Measurements from ENCODE around the gene UNC79. TPM values are rescaled to one million over a fixed set of nuclear protein-coding genes. Genes with fewer than 3 reads are reported as not detected.

UNC79 gene
- total and polyA plus RNA-seq, 2 donors (not counting 3 experiments of a cell fraction or from before 2014, with no cell fraction given), result not detected

GRCh38 chr14:93727039-93727740 is 296.5 kb downstream of the UNC79 start:
- FAIRE-seq (no peak), DNase-seq (ENCODE audit: low read depth, low spot score) (no peak)
- Histone ChIP-seq H3K27ac (ENCODE audit: insufficient read depth, low read depth, low read length) (no peak overlapping the region), H3K9me3 (replicated peaks; ENCODE audit: control insufficient read depth, insufficient read depth, low read length) (peaks cover 5% of the 10 kb centered on the region), H3K4me2 (ENCODE audit: insufficient read depth, low read length) (no peak overlapping the region), H2AFZ (ENCODE audit: low read depth, low read length) (no peak overlapping the region), H3K79me2 (ENCODE audit: control insufficient read depth, insufficient read depth, low read length) (no peaks in the 10 kb centered on the region), H4K20me1 (replicated peaks; ENCODE audit: control insufficient read depth, extremely low read depth, insufficient read depth, low read length) (no peaks in the 10 kb centered on the region), H3K9me1 (replicated peaks; ENCODE audit: control insufficient read depth, extremely low read depth, insufficient read depth, low read length) (no peaks in the 10 kb centered on the region), H3K9ac (replicated peaks; ENCODE audit: extremely low read depth, insufficient read depth, low read length) (no peak overlapping the region), H3K27me3 (ENCODE audit: control insufficient read depth in 2 of 2, insufficient read depth in 2 of 2, low read length in 2 of 2) (no peaks in the 10 kb centered on the region), H3K4me1 (ENCODE audit: control insufficient read depth, extremely low read depth, insufficient read depth, low read length) (no peaks in the 10 kb centered on the region), H3K4me3 (replicated peaks in 1 of 3; ENCODE audit: insufficient read depth in 1 of 3, low read depth in 1 of 3, low read length in 3 of 3) (no peak overlapping the region), H3K36me3 (ENCODE audit: control insufficient read depth in 2 of 2, extremely low read depth in 1 of 2, insufficient read depth in 2 of 2, low read length in 2 of 2) (no peaks in the 10 kb centered on the region)
- dilution Hi-C loops (cut with MboI; ENCODE audit: extremely low pct_ligation_motif_present, low sequenced_read_pairs), result no loop called here
- BruUV-seq (replicated peaks), result no TSS peak
- TF ChIP-seq FOS (IDR thresholded peaks at IDR 0.05; ENCODE audit: borderline replicate concordance, insufficient read depth, low read length) (no peak), POLR2A (IDR thresholded peaks at IDR 0.05; ENCODE audit: low read depth, low read length) (no peak), MAX (IDR thresholded peaks at IDR 0.05; ENCODE audit: insufficient read depth, insufficient read length) (no peak), CTCF (IDR thresholded peaks at IDR 0.05; ENCODE audit: extremely low read depth in 1 of 2, insufficient read depth in 1 of 2, low read depth in 1 of 2, low read length in 2 of 2) (no peak), GATA2 (IDR thresholded peaks at IDR 0.05; ENCODE audit: insufficient read depth, insufficient read length, low read depth, low read length) (no peak), EZH2 (IDR thresholded peaks at IDR 0.05; ENCODE audit: borderline replicate concordance, low read depth, low read length, severe bottlenecking) (no peak), JUN (IDR thresholded peaks at IDR 0.05; ENCODE audit: borderline replicate concordance, insufficient read depth, insufficient read length, low read depth) (no peak), POLR2AphosphoS5 (IDR thresholded peaks at IDR 0.05; ENCODE audit: insufficient read depth, low read depth, low read length) (no peak), MYC (IDR thresholded peaks at IDR 0.05; ENCODE audit: low read depth, low read length) (no peak)
- ChIA-PET POLR2A (no interaction called here), CTCF (no interaction called here)
- intact Hi-C loops (cut with micrococcal nuclease), result no loop called here

Data from endothelial cell of umbilical vein (primary cell).